T-helper 1 cell treated with Interleukin-12 subunit alpha and Interleukin-12 subunit beta and Interleukin-4 antibody, amounts not matched to agents 30 μg/mL and 1 μg/mL, for 36 hours (primary cell): Measurements from ENCODE around the gene PTDSS2.
"Not testable (repeated sequence)": the region's sequence is repeated elsewhere in the genome, so short reads cannot be mapped to it uniquely, and the experiment has no call there.

Experiments used
- H3K27ac Mint-ChIP-seq: one replicate; pipeline ENCODE4 v1.8.0; 2021; ENCODE audit warnings: mild to moderate bottlenecking, mixed read lengths
- H3K27me3 Mint-ChIP-seq: one replicate; pipeline ENCODE4 v1.8.0; 2021; ENCODE audit warnings: low read depth, mixed read lengths
- H3K36me3 Mint-ChIP-seq: one replicate; pipeline ENCODE4 v1.8.0; 2021; ENCODE audit warnings: low read depth, mixed read lengths
- H3K4me1 Mint-ChIP-seq: one replicate; pipeline ENCODE4 v1.8.0; 2021; ENCODE audit warnings: low read depth, mixed read lengths
- H3K4me3 Mint-ChIP-seq: one replicate; pipeline ENCODE4 v1.8.0; 2021; ENCODE audit warnings: mild to moderate bottlenecking, moderate library complexity, mixed read lengths
- H3K9me3 Mint-ChIP-seq: one replicate; pipeline ENCODE4 v1.8.0; 2021; ENCODE audit warnings: mixed read lengths

Gene PTDSS2

DNA sequence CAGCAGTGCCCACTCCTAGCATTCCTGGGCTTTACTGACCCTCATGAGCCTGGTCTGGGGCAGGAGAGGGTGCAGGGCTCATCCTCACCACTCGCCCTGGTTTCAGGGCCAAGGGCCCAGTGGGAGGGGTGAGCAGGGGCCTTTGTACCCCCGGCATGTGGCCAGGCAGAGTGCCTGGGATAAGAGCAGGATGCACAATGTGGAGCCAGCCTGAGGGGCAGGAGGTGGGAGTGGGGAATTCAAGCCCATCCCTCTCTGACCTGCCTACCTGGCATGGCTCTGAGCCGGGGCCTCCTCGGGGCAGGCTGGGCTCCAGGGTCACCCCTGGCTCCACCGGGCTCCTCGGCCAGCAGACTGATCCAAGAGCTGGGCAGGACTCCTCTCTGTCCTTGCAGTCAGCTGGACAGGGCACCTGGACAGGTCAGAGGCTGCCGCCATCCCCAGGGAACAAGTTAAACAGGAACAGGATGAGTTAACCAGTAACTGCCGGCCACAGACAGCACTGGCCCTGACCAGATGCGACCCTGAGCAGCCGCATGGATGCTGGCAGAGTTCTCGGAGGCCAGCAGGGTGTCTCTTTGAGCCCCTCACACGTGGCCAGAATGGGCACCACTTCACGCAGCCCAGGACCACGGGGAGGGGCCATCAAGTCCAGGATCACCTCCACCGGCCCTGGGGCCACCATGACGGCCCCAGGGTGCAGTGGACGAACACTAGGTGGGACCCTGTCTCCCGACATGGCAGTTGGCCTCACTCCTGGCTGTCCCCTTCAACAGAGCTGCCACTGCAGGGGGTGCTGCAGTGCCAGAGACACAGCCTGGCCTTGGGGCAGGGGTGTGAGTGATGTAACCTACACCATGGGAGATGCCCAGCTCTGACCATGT lies 40.2 kb upstream of the PTDSS2 start:
- Mint-ChIP-seq H3K4me1 (peaks cover 19% of the 10 kb centered on the region), H3K36me3 (peaks cover 5% of the 10 kb centered on the region), H3K27me3 (no peaks in the 10 kb centered on the region), H3K4me3 (no peak overlapping the region), H3K27ac (no peak overlapping the region), H3K9me3 (no peaks in the 10 kb centered on the region)

DNA sequence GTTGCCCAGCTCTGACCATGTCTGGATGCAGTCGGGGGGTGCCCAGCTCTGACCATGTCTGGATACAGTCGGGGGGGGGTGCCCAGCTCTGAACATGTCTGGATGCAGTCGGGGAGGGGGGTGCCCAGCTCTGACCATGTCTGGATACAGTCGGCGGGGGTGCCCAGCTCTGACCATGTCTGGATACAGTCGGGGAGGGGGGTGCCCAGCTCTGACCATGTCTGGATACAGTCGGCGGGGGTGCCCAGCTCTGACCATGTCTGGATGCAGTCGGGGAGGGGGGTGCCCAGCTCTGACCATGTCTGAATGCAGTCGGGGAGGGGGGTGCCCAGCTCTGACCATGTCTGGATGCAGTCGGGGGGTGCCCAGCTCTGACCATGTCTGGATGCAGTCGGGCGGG lies 39.4 kb upstream of the PTDSS2 start:
- H3K4me1 Mint-ChIP-seq, result peaks cover 23% of the 10 kb centered on the region
- not testable (repeated sequence) for H3K27ac Mint-ChIP-seq, H3K4me3 Mint-ChIP-seq, H3K36me3 Mint-ChIP-seq, H3K9me3 Mint-ChIP-seq, H3K27me3 Mint-ChIP-seq

DNA sequence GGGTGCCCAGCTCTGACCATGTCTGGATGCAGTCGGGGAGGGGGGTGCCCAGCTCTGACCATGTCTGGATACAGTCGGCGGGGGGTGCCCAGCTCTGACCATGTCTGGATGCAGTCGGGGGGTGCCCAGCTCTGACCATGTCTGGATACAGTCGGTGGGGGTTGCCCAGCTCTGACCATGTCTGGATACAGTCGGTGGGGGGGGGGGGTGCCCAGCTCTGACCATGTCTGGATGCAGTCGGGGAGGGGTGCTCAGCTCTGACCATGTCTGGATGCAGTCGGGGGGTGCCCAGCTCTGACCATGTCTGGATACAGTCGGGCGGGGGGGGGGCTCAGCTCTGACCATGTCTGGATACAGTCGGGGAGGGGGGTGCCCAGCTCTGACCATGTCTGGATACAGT lies 38.6 kb upstream of the PTDSS2 start:
- H3K4me1 Mint-ChIP-seq, result peaks cover 28% of the 10 kb centered on the region
- H3K36me3 Mint-ChIP-seq, H3K9me3 Mint-ChIP-seq, H3K27ac Mint-ChIP-seq, H3K27me3 Mint-ChIP-seq, H3K4me3 Mint-ChIP-seq: not testable (repeated sequence)

DNA sequence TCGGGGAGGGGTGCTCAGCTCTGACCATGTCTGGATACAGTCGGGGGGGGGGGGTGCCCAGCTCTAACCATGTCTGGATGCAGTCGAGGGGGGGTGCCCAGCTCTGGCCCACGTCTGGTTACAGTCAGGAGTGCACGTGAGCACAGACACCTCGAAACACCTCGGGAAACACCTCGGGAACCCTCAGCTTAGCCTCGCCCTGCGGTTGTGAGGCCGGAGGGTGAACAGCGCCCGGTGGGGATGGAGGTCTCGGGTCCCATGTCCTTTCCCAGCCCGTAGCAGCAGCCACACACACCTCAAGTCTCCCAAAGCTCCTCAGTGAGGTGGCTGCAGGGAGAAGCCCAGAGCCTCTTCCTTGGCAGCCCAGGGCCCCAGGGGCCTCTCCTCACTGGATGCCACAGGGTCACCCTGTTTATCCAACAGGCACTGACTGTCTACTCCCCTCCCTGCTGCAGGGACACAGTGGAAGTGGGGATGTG lies 37.4 kb upstream of the PTDSS2 start:
- H3K36me3 Mint-ChIP-seq, result peaks cover 3% of the 10 kb centered on the region
- H3K27me3 Mint-ChIP-seq, result no peaks in the 10 kb centered on the region
- H3K4me3 Mint-ChIP-seq, result no peak overlapping the region
- no peaks in the 10 kb centered on the region for H3K9me3 Mint-ChIP-seq
- H3K27ac Mint-ChIP-seq, result no peak overlapping the region
- H3K4me1 Mint-ChIP-seq, result peaks cover 28% of the 10 kb centered on the region

DNA sequence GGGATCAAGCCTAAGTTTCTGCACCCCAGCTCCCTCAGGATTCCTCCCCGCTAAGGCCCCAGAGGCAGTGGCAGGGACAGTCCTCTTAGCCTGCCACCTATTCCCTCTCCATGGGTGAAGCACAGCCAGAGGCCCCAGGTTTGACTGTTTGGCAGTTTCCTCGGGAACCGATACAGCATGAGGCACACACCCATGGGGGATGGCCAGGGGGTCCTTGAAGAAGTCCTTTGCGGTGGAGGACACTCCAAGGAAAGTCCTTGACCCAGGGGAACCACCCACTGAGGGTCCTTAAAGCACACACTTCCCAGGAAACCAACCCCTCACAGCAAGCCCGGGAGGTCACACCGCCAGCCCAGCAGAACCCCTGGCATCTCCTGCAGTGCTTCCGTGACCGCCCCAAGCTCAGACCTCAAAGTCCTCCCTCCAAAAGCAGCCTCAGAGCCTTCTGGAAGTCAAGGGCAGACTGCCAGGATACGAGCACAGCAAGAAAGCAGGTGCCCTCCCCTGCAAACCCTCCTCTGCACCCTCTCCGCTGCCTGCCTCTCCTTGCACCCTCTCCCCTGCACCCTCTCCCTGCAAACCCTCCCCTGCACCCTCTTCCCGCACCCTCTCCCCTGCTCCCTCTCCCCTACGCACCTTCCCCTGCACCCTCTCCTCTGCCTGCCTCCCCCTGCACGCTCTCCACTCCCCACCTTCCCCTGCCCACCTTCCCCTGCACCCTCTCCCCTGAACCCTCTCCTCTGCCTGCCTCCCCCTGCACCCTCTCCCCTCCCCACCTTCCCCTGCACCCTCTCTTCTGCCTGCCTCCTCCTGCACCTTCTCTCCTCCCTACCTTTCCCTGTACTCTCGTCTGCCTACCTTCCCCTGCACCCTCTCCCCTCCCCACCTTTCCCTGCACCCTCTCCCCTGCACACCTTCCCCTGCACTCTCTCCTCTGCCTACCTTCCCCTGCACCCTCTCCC lies 36.7 kb upstream of the PTDSS2 start:
- Mint-ChIP-seq H3K36me3 (peaks cover 5% of the 10 kb centered on the region), H3K4me3 (peak overlapping the region; percentile 100), H3K4me1 (peaks cover 28% of the 10 kb centered on the region), H3K9me3 (no peaks in the 10 kb centered on the region), H3K27ac (peak overlapping the region; percentile 13), H3K27me3 (no peaks in the 10 kb centered on the region)

DNA sequence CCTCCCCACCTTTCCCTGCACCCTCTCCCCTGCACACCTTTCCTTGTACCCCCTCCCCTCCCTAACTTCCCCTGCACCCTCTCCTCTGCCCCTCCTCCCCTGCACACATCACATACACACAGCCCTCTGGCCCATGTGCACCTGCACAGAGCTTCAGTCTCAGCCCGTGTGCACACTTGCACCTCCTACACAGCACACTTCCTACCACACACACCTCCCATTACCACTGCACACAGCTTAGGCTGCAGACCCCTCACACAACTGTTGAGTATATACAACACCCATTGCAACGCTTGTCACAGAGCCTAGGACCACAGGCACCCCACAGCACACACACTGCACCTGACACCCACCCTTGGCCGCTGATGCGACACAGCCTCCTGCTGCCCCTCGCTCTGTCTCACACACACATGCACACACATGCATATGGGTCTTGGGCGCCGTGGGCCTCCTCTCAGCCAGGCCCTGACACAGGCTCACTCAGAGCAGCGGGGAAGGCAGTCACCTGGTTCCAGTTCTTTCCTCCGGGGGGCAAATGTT lies 35.7 kb upstream of the PTDSS2 start:
- H3K4me3 Mint-ChIP-seq, result peak overlapping the region; percentile 100
- H3K36me3 Mint-ChIP-seq, result peaks cover 8% of the 10 kb centered on the region
- peaks cover 28% of the 10 kb centered on the region for H3K4me1 Mint-ChIP-seq
- peak overlapping the region; percentile 94 for H3K27ac Mint-ChIP-seq
- no peaks in the 10 kb centered on the region for H3K27me3 Mint-ChIP-seq
- no peaks in the 10 kb centered on the region for H3K9me3 Mint-ChIP-seq

DNA sequence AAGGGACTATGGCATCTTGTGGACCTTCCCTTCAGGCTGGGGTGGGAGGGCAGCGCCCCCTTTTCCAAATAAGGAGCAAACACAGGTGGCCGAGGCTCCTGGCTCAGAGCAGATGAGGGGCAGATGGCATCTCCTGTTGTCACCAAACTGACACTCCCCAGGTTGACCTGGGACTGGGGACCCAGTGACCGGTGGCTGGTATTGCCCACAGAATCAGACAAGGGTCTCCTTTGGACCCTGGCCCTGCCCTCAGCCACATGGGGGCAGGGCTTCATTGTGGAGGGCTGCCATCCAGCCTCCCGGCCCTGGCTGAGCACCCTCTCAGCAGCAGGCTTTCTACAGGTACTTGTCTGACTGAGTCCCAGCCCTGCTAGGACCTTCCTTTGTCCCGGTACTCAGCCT lies 34.4 kb upstream of the PTDSS2 start:
- Mint-ChIP-seq H3K9me3 (no peaks in the 10 kb centered on the region), H3K4me3 (peak overlapping the region; percentile 100), H3K4me1 (peaks cover 26% of the 10 kb centered on the region), H3K36me3 (peaks cover 8% of the 10 kb centered on the region), H3K27me3 (no peaks in the 10 kb centered on the region), H3K27ac (peak overlapping the region; percentile 94)

DNA sequence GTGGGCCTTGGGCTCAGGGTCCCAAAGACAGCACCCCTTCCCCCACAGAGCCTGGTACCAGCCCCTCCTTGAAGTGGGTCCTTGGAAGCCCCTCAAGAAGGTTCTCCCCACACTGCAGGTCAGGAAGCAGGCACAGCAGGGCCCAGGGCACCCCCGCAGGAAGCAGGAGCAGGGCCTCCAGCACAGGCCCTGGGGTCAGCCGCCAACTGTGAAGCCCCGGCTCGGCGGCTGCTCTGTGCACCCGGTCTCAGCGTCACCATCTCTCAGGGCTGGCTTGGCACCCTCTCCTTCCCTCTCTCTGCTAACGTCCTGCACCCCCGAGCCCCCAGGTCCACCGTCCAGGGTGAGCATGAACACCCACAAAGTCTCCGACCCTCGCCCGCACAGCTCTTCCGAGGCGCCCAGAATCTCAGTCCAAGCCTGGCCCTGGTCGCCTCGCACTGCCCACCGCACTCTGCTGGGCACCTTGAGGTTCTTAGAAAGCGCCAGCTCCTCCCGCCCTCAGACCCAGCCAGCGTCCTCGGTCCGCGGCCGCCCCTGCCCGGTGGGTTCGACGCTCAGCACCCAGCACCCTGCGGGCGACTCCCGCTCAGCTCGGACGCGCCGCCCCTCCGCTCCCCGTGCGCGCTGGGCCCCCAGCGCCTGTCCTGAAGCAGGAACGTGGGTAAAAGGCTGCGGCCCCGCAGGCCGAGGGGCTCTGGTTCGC lies 33.9 kb upstream of the PTDSS2 start:
- peaks cover 8% of the 10 kb centered on the region for H3K36me3 Mint-ChIP-seq
- no peaks in the 10 kb centered on the region for H3K27me3 Mint-ChIP-seq
- no peaks in the 10 kb centered on the region for H3K9me3 Mint-ChIP-seq
- peak overlapping the region; percentile 100 for H3K4me3 Mint-ChIP-seq
- peaks cover 26% of the 10 kb centered on the region for H3K4me1 Mint-ChIP-seq
- peak overlapping the region; percentile 94 for H3K27ac Mint-ChIP-seq

DNA sequence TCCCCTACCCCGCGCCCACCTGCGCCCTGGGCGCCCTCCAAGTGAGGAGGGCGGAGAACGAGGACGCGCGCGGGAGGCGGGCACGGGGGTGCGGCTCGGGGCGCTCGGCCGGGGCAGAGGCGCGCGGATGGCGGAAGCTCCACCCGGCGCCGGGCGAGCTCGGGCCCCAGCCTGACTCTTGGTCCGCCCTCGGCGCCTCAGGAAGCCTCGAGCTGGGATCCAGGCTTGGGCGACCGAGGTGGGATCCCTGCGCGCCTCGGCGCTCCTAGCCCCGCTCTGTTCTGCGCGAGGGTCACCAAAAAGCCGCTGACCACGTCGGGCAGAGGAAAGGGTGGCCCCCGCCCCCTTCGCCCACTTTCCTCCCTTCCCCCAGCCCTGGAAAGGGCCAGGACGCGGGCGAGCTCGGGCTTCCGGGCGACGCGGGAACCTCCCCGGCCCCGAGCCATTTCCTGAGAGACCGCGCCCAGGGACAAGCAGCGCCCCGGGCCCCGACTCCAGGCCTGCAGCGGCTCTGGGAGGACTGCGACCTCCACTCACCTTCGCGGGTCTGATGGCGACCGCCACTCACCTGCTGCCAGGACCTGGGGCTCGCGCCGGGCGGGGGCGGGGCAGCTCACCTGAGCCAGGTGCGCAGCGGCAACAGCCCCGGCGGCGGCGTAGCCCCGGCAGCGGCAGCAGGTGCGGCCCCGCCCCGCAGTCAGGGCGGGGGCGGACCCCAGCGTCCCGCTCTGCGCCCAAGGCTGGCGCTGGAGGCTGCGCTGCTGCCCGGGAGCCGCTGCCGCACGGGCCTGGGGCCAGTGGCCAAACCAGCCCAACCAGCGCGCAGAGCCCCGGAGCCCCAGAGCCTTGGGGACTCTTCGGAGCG lies 33.1 kb upstream of the PTDSS2 start:
- peaks cover 26% of the 10 kb centered on the region for H3K4me1 Mint-ChIP-seq
- no peaks in the 10 kb centered on the region for H3K27me3 Mint-ChIP-seq
- H3K36me3 Mint-ChIP-seq, result peaks cover 8% of the 10 kb centered on the region
- H3K4me3 Mint-ChIP-seq, result peak overlapping the region; percentile 100
- no peak overlapping the region for H3K27ac Mint-ChIP-seq
- no peaks in the 10 kb centered on the region for H3K9me3 Mint-ChIP-seq

DNA sequence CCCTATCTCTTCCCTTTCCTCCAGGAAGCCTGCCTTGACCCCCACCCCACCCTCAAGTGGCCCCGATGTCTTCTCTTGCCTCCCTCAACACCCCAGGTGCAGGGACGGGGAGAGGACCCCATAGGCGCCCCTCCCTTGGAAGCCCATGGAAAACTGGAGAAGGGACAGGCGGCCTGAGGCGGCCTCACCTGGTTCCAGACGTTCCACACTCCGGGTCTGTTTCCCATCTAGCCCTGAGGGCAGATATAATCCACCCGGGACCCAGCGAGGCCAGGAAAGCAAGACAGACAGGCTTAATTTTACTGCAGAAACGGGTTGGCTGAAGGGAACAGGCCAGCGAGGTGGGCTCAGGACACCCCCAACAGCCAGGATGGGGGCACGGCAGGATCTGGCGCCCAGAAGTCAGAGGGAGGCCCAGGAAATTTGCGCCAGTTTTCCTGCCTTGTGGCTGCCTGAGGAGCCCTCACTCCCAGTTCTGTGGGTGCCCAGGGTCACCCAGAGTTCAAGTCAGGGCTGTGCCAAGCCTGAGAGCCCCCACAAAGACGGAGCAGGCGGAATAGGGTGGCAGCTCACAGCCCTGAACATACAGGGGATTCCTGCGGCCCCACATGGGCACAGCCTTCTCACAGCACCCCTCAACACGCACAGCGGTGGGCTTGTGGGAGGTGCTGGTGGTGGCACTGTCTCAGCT lies 32.3 kb upstream of the PTDSS2 start:
- H3K4me1 Mint-ChIP-seq, result peaks cover 26% of the 10 kb centered on the region
- H3K4me3 Mint-ChIP-seq, result peak overlapping the region; percentile 69
- peak overlapping the region; percentile 65 for H3K27ac Mint-ChIP-seq

DNA sequence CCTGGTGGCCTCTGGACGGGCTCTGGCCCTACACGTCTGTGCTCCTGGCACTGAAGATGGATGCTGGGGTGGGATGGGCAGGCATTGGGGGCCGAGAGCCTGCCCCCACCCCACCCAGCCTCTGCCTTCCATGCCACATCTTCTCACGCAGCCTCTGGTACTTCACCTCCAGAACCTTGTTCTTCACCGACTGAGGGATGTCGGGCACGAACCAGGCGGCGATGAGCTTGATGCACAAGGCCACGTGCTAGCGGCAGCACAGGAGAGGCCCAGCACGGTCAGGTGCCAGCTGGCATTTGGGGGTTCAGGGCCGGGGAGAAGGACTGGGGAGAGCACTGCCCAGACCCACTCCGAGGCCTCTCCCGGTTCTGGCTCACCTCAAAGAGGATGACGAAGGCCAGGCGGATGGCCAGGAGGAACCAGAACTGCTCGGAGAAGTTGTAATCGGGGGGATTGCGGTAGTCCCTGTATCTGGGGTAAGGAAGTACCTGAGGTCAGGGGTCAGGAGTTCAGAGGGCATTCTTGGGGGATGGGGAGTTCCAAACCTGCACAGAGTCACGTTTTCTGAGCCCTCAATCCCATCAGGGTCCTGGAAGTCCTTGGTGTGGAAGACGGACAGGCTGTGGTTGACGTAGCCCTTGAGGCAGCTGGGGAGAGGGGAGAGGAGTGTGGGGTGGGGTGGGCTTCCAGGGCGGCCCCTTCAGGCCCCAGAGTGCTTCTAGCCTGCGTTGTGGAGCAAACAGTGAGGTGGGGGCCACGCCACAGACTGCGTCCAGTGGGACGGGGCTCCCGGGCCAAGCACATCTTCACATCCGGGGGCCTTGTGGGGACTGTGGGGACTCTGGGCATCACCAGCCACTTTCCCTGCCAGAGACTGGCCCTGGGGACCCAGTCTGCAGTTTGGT lies 31.5 kb upstream of the PTDSS2 start:
- Mint-ChIP-seq H3K4me1 (peaks cover 18% of the 10 kb centered on the region), H3K4me3 (peak overlapping the region; percentile 28), H3K36me3 (peaks cover 9% of the 10 kb centered on the region), H3K9me3 (no peaks in the 10 kb centered on the region), H3K27me3 (no peaks in the 10 kb centered on the region), H3K27ac (no peak overlapping the region)

More for the DNA sequence above, 32.3 kb upstream of the PTDSS2 start:
- Mint-ChIP-seq H3K9me3 (no peaks in the 10 kb centered on the region), H3K36me3 (peaks cover 12% of the 10 kb centered on the region), H3K27me3 (no peaks in the 10 kb centered on the region)
